Heart right ventricle (tissue), 16 donors: ENCODE data around the gene LCNL1. TPM values are rescaled to one million over a fixed set of nuclear protein-coding genes. Genes with fewer than 3 reads are reported as not detected.

Experiments
- ATAC-seq, 8 donors: fragments of 200-7000 bp; cut with Tn5 transposase; one replicate each; pipeline ENCODE4 v1.9.1; 2020; ENCODE audit warnings: mild to moderate bottlenecking in 8 of 8, moderate library complexity in 8 of 8, moderate number of reproducible peaks in 1 of 8
- DNase-seq, 2 donors: peaks; one replicate each; pipeline ENCODE4 v3.0.0-alpha.2; 2020
- H3K27ac ChIP-seq, 10 donors: fragments of 200-600 bp; sonication (generic) in 2 of 10; one replicate each; pipeline versions ENCODE4 v1.5.0 to v1.8.0; 2020 to 2022; ENCODE audit warnings: mild to moderate bottlenecking in 3 of 10
- H3K27me3 ChIP-seq, 7 donors: fragments of 200-600 bp; one replicate each; pipeline ENCODE4 v1.8.0; 2021 to 2022; ENCODE audit warnings: mild to moderate bottlenecking in 2 of 7
- H3K36me3 ChIP-seq, 9 donors: fragments of 200-600 bp; sonication (generic) in 1 of 9; one replicate each; pipeline versions ENCODE4 v1.5.0 to v1.8.0; 2020 to 2022; ENCODE audit warnings: mild to moderate bottlenecking in 2 of 9
- H3K4me1 ChIP-seq, 9 donors: fragments of 200-600 bp; sonication (generic) in 1 of 9; one replicate each; pipeline versions ENCODE4 v1.5.0 to v1.8.0; 2020 to 2022; ENCODE audit warnings: mild to moderate bottlenecking in 4 of 9
- H3K4me3 ChIP-seq, 10 donors: fragments of 200-600 bp; sonication (generic) in 2 of 10; one replicate each; pipeline versions ENCODE4 v1.5.0 to v1.8.0; 2020 to 2022; ENCODE audit warnings: mild to moderate bottlenecking in 7 of 10, moderate library complexity in 2 of 10
- H3K9me3 ChIP-seq, 11 donors: fragments of 200-600 bp in 10 of 11; sonication (generic) in 2 of 11; one replicate each; pipeline versions ENCODE4 v1.5.0 to v1.8.0; 2013 to 2022; ENCODE audit warnings: mild to moderate bottlenecking in 2 of 11, control low read depth in 1 of 11, moderate library complexity in 1 of 11
- WGBS, 2 donors: extraction: QIAGEN DNeasy Blood & Tissue Kit; methylation state at CpG; one replicate each; pipeline ENCODE4 v1.1.7; 2013; ENCODE audit warnings: inconsistent platforms in 1 of 2; 5-methylcytosine and 5-hydroxymethylcytosine counted together
- intact Hi-C, 10 donors: fragments of 100-400 bp; cut with DNase I; formaldehyde crosslinking; loops; one replicate each; pipeline versions ENCODE4 v1.11.1 to v1.14.2; 2022
- polyA plus RNA-seq, 2 donors: library from polyadenylated mRNA; stranded (reverse); fragments of 200-250 nt; gene quantifications; one replicate each; pipeline ENCODE4 v1.2.3, GENCODE V29; 2013
- total RNA-seq, 10 donors: library from RNA; stranded (reverse); fragmentation: NEBNext Ultra II Directional in 3 of 10; extraction: Animal tissue kit (Norgen Biotek cat#: 25700) in 3 of 10; gene quantifications; one replicate each; pipeline versions ENCODE4 v1.2.1 to v1.2.4, GENCODE V29; 2021 to 2023
- TF ChIP-seq, protein P1 (sequence below), 9 donors: fragments of 200-600 bp; sonication (generic) in 2 of 9; IDR thresholded peaks; one replicate each; pipeline versions ENCODE4 v1.5.0 to v1.8.0; 2021 to 2022; ENCODE audit warnings: antibody characterized with exemption in 9 of 9, mild to moderate bottlenecking in 5 of 9, moderate library complexity in 1 of 9
- donor health status: Arrhythmogenic right ventricular cardiomyopathy.
- donor health status: ischemic (EF 13 %, LVEDD 7.1; RV severe dilation, severe dysfunction).
- donor health status: healthy with polysubstance abuse.
- donor health status: DM: no; HTN: yes; CAD: no.
- donor health status: DM: no; HTN: no; CAD: no.
- donor health status: ischemic (EF 25% LVEDD 6.9; RV normal size, moderate dysfunction).
- donor health status: ischemic (EF 25% LVEDD 5.7; RV mildly dilated, moderate dysfunction).
- donor health status: healthy.
- donor health status: DM: yes; HTN: yes; CAD: no.
- donor health status: Ischemic cardiomyopathy.
- donor health status: ischemic (EF 35%, LVEDD 5.7; RV mildly dilated, moderate dysfunction).
- donor health status: nonischemic (EF 11% LVEDD 7.7; RV severe dilation, severe dysfunction).
- donor health status: DM: yes; HTN: yes; CAD: no.
- donor health status: PGD.
- donor health status: ischemic (EF 29% LVEDD 5.4; RV normal size, mild dysfunction).
- donor health status: nonischemic (EF 23%, LVEDD 6.1; RV moderate dilation, normal function).

The LCNL1 gene
- total and polyA plus RNA-seq, 12 donors: 0.10 to 10.9 (median 6.4) TPM

DNA sequence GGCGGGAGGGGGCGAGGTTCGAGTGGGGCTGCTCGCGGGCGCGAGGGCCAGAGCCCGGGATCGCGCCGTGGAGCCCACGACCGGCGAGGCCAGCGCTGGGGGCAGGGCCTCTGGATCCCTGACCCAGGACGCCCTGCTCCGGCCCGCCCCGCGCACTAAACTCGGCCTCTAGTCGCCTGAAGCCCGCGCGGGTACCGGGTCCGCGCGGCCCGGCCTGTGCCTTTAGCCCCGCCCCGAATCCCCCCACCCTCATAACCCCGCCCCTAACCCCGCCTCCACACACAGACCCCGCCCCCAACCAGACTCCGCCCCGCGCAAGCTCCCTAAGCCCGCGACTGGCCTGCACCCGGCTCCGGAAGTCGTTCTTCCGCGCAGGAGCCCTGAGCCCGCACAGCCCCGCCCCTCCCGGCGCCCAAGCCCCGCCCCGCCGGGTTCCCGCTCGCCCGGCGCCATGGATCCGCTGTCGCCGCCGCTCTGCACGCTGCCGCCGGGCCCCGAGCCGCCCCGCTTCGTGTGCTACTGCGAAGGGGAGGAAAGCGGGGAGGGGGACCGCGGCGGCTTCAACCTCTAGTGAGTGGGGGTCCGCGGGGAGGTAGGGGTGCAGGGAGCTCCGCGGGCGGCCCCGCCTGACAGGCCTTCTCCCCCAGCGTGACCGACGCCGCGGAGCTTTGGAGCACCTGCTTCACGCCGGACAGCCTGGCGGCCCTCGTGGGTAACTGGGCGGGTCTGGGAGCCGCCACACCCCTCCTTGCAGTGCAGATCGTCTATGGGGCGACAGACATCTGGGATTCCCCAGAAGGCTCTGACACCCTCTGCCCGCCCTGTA, 9.4 kb downstream of the LCNL1 start, which contains the start of gene PAXX:
PAXX (plus strand) TSS at position 430 of the 826 bp plus-strand sequence; CDS start at position 452, 22 bp downstream.
- WGBS, 2 donors: 1 to 2% methylated on average over 84 to 92 of the region's 92 CpGs
- peak; percentile 92 to 96 (median 94) for ATAC-seq
- Histone ChIP-seq H3K36me3 (peaks cover 0 to 13% (median 0%) of the 10 kb centered on the region in 9 donors), H3K4me1 (peaks cover 8 to 55% (median 42%) of the 10 kb centered on the region in 9 donors), H3K4me3 (peak within 1 kb of the TSS; percentile 67 to 98 (median 90)), H3K27ac (peak within 1 kb of the TSS in 9 of 10 donors; percentile 80 to 94 (median 90)), H3K9me3 (peaks cover 0 to 8% (median 0%) of the 10 kb centered on the region in 11 donors), H3K27me3 (peaks cover 0 to 36% (median 17%) of the 10 kb centered on the region in 7 donors)
- intact Hi-C loops: loop anchor here in 4 of 10 donors (5.0 kb wide), 1 partner anchor 45 kb away; the partner anchor contains the start of gene C8G (in 4 of the 4)
- TF ChIP-seq, protein P1, sequence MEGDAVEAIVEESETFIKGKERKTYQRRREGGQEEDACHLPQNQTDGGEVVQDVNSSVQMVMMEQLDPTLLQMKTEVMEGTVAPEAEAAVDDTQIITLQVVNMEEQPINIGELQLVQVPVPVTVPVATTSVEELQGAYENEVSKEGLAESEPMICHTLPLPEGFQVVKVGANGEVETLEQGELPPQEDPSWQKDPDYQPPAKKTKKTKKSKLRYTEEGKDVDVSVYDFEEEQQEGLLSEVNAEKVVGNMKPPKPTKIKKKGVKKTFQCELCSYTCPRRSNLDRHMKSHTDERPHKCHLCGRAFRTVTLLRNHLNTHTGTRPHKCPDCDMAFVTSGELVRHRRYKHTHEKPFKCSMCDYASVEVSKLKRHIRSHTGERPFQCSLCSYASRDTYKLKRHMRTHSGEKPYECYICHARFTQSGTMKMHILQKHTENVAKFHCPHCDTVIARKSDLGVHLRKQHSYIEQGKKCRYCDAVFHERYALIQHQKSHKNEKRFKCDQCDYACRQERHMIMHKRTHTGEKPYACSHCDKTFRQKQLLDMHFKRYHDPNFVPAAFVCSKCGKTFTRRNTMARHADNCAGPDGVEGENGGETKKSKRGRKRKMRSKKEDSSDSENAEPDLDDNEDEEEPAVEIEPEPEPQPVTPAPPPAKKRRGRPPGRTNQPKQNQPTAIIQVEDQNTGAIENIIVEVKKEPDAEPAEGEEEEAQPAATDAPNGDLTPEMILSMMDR (IDR thresholded peaks at IDR 0.05): no peak
- peak; percentile 92 to 95 for DNase-seq

DNA sequence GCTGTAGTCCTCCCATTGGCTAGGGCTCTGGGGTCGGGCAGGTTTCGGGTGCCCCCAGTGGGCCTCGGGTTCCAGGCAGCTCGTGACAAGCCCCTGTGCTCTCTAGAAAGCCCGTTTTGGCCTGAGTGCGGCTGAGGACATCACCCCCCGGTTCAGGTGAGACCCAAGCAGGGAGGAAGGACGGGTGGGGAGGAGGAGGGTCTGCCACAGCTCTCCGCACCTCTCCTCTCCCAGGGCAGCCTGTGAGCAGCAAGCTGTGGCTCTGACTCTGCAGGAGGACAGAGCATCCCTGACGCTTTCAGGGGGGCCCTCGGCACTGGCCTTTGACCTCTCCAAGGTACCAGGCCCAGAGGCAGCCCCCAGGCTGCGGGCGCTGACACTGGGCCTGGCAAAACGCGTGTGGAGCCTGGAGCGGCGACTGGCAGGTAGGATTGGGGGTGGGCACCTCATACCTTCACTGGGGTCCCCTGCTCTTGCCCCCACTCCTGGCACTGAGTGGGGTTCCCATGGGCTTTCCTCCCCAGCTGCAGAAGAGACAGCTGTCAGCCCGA, 10.1 kb downstream of the LCNL1 start:
- peaks cover 8 to 62% (median 48%) of the 10 kb centered on the region in 9 donors for H3K4me1 ChIP-seq
- ATAC-seq: no peak
- 50 to 51% methylated on average over 18 of the region's 18 CpGs for WGBS, 2 donors
- H3K4me3 ChIP-seq: peak overlapping the region; percentile 67 to 98 (median 90)
- peaks cover 0 to 41% (median 17%) of the 10 kb centered on the region in 7 donors for H3K27me3 ChIP-seq
- intact Hi-C loops: loop anchor here in 4 of 10 donors (5.0 kb wide), 1 partner anchor 46 kb away; the partner anchor contains the start of gene C8G (in 4 of the 4)
- H3K27ac ChIP-seq: peak overlapping the region in 9 of 10 donors; percentile 79 to 94 (median 88)
- TF ChIP-seq, protein P1 (IDR thresholded peaks at IDR 0.05): no peak
- DNase-seq: no peak
- H3K9me3 ChIP-seq: peaks cover 0 to 8% (median 0%) of the 10 kb centered on the region in 11 donors
- peaks cover 0 to 13% (median 0%) of the 10 kb centered on the region in 9 donors for H3K36me3 ChIP-seq

DNA sequence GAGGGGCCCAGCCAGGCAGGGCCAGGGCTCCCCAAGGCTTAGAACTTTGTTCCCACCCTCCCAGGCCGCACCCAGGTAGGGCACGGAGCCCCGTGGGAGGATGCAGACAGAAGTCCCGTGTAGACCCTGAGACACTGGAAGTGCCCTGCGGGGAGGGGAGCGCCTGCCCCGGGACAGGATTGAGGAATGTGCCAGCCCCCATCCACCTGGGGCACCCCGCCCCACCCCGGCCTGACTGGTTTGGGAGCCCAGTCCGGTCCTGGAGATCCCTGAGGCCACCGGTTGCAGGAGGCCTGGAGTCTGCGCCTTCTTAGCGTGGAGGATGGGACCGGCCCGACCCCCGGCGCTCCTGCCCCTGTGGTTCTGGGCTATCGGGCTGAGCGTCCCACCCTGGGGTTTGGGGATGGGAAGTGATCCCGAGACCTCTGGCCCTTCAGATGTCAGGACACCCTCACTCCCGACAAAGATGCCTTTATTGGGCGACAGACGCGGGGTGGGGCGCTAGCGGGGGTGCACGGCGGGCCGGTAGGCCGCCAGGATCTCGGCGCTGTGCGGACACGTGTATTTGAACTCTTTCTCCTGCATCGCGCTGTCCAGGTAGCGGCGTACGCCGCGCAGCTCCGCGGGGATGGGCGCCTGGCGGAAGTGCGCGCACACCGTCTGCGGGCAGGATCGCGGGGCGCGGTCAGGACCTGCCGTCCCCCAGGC, 11.5 kb downstream of the LCNL1 start:
- ATAC-seq (no peak), DNase-seq (no peak)
- peak overlapping the region in 8 of 10 donors; percentile 9 to 47 (median 30) for H3K4me3 ChIP-seq
- intact Hi-C loops: loop anchor here in 4 of 10 donors (5.0 kb wide), 1 partner anchor 47 kb away; the partner anchor contains the start of gene C8G (in 4 of the 4)
- H3K36me3 ChIP-seq: peaks cover 0 to 13% (median 0%) of the 10 kb centered on the region in 9 donors
- WGBS, 2 donors: 56 to 65% methylated on average over 54 of the region's 54 CpGs
- peaks cover 0 to 8% (median 0%) of the 10 kb centered on the region in 11 donors for H3K9me3 ChIP-seq
- H3K27ac ChIP-seq: peak overlapping the region in 2 of 10 donors; percentile 46 to 81
- TF ChIP-seq, protein P1 (IDR thresholded peaks at IDR 0.05): no peak
- H3K4me1 ChIP-seq: peaks cover 8 to 71% (median 49%) of the 10 kb centered on the region in 9 donors
- H3K27me3 ChIP-seq: peaks cover 0 to 41% (median 17%) of the 10 kb centered on the region in 7 donors
